ENCODE results near the gene EZH2. TPM values are rescaled to one million over a fixed set of nuclear protein-coding genes. Genes with fewer than 3 reads are reported as not detected.

Gene EZH2
- total RNA-seq, 1 donor from 2014 or later, result 105 TPM

- Mint-ChIP-seq H3K27me3 (ENCODE audit: low read depth) (no peaks in the 10 kb centered on the region), H3K27ac (ENCODE audit: unreplicated experiment) (no peak overlapping the region)
- no peak for TF ChIP-seq CTCF (conservative IDR thresholded peaks at IDR 0.05)
These were observed 32.1 kb upstream of the EZH2 start for GRCh38 chr7:148916186-148916585.

GRCh38 chr7:148915211-148915610, 31.1 kb upstream of the EZH2 start:
- no peaks in the 10 kb centered on the region for H3K36me3 Mint-ChIP-seq (ENCODE audit: low read depth)
- no peaks in the 10 kb centered on the region for H3K4me1 Mint-ChIP-seq
- TF ChIP-seq CTCF (conservative IDR thresholded peaks at IDR 0.05), result no peak
- no peak for DNase-seq (ENCODE audit: low read depth, low spot score)
- H3K27me3 Mint-ChIP-seq (ENCODE audit: low read depth), result no peaks in the 10 kb centered on the region
- H3K27ac Mint-ChIP-seq (ENCODE audit: unreplicated experiment), result no peak overlapping the region
- H3K4me3 Mint-ChIP-seq, result no peak overlapping the region
- H3K9me3 Mint-ChIP-seq, result no peaks in the 10 kb centered on the region

More at GRCh38 chr7:148916186-148916585, 32.1 kb upstream of the EZH2 start:
- H3K9me3 Mint-ChIP-seq, result no peaks in the 10 kb centered on the region
- H3K4me1 Mint-ChIP-seq, result no peaks in the 10 kb centered on the region
- DNase-seq (ENCODE audit: low read depth, low spot score), result no peak
- H3K4me3 Mint-ChIP-seq, result no peak overlapping the region
- H3K36me3 Mint-ChIP-seq (ENCODE audit: low read depth), result no peaks in the 10 kb centered on the region

DNA sequence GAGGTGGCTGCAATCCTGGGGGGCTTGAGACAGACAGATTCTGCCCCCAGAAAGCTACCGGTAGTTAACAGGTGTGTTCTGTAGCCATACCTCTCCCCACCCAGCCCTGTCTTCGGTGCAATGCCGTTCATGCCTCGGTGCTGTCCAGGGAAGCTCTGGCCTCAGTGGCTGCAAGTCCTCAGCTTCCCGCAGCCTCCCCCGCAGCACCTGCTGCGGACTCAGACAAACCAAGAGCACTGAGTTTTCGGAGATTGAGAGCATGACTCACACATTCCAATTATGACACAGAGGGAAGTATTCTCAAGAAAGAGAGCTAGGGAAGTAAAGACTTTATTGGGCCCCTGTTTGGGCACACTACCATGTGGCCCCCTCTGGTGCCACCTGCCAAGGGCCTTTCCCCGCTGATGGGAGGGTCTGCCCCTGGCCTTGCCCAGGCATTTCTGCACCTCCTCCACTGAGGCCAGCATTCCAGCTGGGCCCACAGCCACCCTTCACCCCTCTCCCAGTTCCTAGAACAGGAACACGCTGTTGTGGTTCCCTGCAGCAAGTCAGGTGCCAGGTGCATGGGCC, 30.2 kb upstream of the EZH2 start:
- peaks cover 4% of the 10 kb centered on the region for H3K27me3 Mint-ChIP-seq (ENCODE audit: low read depth)
- H3K4me3 Mint-ChIP-seq, result no peak overlapping the region
- DNase-seq (ENCODE audit: low read depth, low spot score), result no peak
- no peaks in the 10 kb centered on the region for H3K4me1 Mint-ChIP-seq
- no peaks in the 10 kb centered on the region for H3K9me3 Mint-ChIP-seq
- H3K27ac Mint-ChIP-seq (ENCODE audit: unreplicated experiment), result no peak overlapping the region
- TF ChIP-seq CTCF (conservative IDR thresholded peaks at IDR 0.05), result no peak
- no peaks in the 10 kb centered on the region for H3K36me3 Mint-ChIP-seq (ENCODE audit: low read depth)

GRCh38 chr7:148912758-148913541, 28.9 kb upstream of the EZH2 start:
- H3K4me1 Mint-ChIP-seq, result no peaks in the 10 kb centered on the region
- H3K27ac Mint-ChIP-seq (ENCODE audit: unreplicated experiment), result no peak overlapping the region
- no peak for TF ChIP-seq CTCF (conservative IDR thresholded peaks at IDR 0.05)
- H3K36me3 Mint-ChIP-seq (ENCODE audit: low read depth), result no peaks in the 10 kb centered on the region
- H3K27me3 Mint-ChIP-seq (ENCODE audit: low read depth), result peaks cover 15% of the 10 kb centered on the region
- no peak for DNase-seq (ENCODE audit: low read depth, low spot score)
- H3K4me3 Mint-ChIP-seq, result no peak overlapping the region
- H3K9me3 Mint-ChIP-seq, result no peaks in the 10 kb centered on the region

DNA sequence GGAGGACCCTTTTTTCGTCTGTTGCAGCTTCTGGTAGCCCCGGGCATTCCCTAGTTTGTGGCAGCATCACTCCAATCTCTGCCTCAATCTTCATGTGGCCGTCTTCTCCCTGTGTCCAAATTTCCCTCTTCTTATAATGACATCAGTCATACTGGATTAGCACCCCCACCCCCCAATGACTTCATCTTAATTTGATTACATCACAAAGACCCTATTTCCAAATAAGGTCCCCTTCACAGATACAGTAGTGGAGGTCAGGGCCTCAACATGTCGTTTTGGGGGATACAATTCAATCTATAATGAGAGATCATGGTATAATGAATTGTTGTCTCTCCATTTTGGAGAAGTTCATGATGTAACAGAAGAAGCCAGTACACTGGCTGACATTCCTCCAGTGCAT, 28.1 kb upstream of the EZH2 start:
- H3K4me1 Mint-ChIP-seq, result no peaks in the 10 kb centered on the region
- H3K9me3 Mint-ChIP-seq, result no peaks in the 10 kb centered on the region
- no peak overlapping the region for H3K27ac Mint-ChIP-seq (ENCODE audit: unreplicated experiment)
- H3K27me3 Mint-ChIP-seq (ENCODE audit: low read depth), result peaks cover 15% of the 10 kb centered on the region
- H3K36me3 Mint-ChIP-seq (ENCODE audit: low read depth), result no peaks in the 10 kb centered on the region
- H3K4me3 Mint-ChIP-seq, result no peak overlapping the region
- no peak for DNase-seq (ENCODE audit: low read depth, low spot score)
- TF ChIP-seq CTCF (conservative IDR thresholded peaks at IDR 0.05), result no peak
